ENCODE results near the gene RPTOR.
"Not testable (repeated sequence)": the region's sequence is repeated elsewhere in the genome, so short reads cannot be mapped to it uniquely, and the experiment has no call there.

The RPTOR gene

DNA sequence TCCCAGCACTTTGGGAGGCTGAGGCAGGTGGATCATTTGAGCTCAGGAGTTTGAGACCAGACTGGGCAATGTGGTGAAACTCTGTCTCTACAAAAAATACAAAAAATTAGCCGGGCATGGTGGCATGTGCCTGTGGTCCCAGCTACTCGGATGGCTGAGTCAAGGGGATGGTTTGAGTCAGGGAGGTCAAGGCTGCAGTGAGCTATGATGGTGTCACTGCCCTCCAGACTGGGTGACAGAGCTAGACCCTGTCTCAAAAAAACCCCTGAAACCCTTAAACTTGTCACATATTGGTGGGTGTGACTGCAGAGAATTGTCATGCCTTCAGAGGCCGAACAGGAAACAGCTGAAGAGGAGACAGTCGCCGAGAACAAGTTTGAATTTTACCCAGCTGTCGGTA lies 13.4 kb downstream of the RPTOR start:
- no peak for DNase-seq

DNA sequence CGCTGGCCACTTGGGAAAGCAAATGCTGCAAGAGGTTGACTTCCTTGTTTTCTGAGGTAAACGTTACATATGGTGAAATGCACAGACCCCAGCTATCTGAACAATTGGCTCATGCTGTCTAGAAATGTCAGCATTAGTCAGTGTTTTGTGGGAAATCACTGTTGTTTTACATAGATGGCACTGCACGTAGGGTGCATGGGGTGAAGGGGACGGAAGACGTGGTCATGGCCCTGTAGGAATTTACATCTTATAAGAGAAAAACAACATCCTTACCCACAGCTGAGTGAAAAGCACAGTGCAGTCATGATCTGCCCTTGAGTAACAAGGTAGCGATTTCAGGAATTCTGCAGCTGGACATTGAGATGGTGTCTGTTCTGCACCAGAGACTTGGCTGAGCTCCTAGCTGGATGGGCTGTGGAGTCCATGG lies 15.2 kb downstream of the RPTOR start:
- peak in 1 of 2 experiments; percentile 9 for DNase-seq

DNA sequence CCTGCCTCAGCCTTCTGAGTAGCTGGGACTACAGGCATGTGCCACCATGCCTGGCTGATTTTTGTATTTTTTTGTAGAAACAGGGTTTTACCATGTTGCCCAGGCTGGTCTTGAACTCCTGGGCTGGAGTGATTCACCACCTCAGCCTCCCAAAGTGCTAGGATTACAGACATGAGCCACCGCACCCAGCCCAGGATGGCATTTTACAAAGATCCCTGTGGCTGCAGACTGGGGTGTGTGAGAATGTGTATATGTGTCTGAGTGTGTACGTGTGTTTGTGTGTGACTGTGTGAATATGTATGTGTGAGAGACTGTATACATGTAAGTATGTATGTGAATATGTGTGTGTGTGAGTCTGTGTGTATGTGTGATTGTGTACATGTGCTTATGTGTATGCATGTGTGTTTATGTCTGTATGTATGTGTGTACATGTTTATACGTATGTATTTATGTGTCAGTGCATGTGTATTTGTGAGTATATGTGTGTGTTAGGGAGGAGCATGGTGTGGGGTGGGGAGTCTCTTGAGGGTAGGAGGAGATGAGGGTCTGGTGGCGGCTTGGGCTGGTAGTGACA lies 17.0 kb downstream of the RPTOR start:
- DNase-seq, result no peak

DNA sequence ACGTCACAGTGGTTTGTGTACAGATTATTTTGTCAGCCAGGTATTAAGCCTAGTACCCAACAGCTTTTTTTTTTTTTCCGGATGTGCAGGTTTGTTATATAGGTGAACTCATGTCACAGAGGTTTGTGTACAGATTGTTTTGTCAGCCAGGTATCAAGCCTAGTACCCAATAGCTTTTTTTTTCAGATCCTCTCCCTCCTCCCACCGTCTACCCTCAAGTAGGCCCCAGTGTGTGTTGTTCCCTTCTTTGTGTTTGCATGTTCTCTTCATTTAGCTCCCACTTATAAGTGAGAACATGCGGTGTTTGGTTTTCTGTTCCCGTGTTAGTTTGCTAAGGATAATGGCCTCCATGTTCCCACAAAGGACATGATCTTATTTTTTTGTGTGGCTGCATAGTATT lies 19.9 kb downstream of the RPTOR start:
- DNase-seq, result no peak

DNA sequence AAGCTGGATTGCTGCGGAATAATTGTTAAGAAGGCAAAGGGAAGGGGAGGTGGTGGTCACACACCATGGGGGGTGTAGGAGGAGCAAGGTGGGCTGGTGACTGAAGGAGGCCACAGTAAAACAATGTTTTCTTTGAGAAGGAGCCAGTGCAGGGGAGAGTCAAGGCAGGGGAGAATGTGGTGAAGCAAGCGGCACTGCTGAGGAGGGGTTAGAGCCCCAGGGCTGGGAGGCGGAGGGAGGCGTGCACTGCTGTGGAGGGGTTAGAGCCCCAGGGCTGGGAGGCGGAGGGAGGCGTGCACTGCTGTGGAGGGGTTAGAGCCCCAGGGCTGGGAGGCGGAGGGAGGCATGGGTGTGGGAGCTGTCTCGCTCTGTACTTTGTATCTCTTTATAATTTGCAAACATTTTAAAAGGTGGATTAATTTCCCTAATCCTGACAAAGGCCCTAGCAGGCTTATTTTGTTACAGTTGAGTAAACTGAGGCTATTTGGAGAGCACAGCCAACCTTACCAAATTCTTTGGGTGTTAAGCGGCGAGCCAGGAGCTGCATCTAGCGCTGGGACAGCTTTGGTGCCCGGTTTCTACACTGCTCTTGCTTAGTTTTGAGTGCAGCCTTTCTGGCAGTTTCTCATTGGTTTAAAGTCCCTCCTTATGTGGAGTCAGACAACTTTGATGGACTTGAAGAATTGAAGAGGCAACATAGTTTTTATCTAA lies 20.9 kb downstream of the RPTOR start:
- no peak for DNase-seq

DNA sequence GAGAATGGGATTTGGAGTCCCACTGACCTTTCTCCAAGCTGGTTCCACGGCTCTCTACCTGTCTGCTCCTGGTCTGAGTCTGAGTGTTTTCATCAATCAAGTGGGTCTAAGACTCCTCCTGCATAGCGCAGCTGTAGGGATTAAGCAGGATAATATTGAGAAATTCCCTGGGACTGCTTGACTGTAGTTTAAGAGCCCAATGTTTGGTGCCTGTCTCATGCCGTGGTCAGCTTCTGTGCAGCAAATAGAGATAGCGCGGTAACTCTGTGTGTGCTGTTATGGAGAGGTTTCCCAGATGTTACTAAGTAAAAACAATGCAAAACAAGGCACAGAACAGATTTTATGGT lies 21.4 kb downstream of the RPTOR start:
- DNase-seq, result no peak

DNA sequence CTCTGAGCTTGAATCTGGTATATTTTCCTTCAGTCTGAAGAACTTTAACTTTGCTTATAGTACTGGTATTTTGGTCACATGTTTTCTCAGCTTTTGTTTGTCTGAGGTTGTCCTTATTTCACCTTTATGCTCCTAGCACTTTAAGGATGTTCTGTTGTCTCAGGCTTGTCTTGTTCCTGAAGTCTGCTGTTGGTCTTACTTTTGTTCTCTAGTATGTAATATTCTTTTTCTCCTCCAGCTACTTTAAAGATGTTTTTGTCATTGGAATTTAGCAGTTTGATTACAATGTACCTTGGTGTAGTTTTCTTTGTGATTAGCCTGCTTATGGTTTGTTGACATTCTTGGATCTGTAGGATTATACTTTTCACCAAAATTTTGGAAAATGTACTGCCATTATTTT lies 23.6 kb downstream of the RPTOR start:
- no peak for DNase-seq

DNA sequence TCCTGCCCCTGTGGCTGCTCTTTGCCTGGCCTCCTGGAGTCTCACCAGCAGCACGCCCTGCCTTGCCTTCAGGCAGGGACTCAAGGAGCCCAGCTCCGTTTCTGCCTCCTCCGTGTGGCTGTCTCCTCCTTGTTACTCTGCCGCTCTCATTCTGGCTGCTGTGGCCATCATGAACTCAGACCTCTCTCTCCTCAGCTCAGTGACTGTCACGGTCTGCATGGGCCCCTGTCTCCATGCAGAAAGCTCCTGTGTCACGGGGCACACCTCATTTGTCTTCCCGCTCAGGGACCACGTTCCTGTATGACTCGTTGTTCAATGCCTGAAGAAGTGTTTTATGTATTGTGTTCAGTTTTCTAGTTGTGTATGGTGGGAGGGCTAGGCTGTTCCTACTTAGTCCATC lies 25.3 kb downstream of the RPTOR start:
- no peak for DNase-seq

DNA sequence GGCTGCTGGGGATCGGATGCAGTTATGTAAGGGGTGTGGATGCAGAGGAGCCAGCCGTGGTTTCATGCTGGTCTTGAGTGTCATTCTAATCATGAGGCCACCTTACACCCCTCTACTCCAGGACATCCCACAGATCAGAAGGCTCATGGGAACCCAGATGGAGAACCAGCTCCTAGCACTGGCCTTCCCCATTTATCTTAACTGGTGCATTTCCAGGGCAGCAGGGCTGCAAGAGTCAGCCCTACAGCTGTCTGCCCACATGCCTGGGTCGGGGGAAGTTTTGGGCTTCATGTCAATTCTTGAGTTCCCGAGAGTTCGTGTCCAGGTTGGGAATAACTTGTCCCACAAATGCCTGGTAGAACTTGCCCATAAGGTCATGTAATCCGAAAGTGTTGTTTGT lies 29.1 kb downstream of the RPTOR start:
- DNase-seq, result peak in 1 of 2 experiments; percentile 30

DNA sequence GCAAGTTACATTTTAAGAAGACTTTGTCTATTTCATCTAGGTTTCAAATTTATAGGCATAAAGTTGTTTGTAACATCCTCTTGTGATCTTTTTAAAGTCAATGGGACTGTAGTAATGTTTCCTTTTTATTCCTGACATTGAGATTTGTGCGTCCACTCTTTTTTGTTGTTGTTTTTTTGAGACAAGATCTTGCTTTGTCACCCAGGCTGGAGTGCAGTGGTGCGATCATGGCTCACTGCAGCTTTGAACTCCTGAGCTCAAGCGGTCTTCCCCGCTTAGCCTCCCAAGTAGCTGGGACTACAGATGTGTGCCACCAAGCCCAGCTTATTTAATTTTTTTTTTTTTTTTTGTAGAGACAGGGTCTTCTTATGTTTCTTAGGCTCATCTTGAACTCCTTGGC lies 29.9 kb downstream of the RPTOR start:
- no peak for DNase-seq

DNA sequence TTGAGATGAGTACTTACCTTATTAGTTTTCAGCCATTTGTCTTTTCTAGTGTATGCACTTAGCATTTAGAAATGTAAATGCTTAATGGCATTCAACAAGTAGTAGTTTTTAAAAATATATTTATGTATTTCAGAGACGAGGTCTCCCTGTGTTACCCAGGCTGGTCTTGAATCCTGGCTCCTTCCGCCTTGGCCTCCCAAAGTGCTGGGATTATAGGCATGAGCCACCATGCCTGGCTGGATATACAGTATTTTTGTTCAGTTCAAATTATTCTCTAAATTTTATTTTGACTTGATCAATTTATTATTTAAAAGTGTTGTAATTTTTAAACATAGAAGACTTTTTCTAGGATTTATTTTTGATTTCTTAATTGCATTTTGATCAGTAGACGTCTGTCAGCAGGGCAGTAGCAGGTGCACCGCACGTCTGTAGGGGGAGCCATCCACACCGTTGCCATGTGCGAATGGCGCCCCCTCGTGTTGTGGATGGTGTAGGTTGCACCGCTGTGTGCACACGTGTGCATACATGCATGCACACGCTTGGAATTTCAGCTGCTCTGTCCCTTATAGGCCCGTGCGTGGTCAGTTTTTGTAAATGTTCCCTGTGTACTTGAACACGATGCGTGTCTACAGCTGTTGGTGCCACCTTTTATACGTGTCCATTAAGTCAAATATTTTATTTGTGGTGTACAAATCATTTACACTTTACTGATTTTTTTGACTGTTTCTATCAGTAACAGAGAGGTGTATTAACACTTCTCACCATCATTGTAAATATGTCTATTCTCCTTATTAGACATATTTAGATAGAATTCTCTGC lies 30.6 kb downstream of the RPTOR start:
- peak; percentile 95 to 97 for DNase-seq

DNA sequence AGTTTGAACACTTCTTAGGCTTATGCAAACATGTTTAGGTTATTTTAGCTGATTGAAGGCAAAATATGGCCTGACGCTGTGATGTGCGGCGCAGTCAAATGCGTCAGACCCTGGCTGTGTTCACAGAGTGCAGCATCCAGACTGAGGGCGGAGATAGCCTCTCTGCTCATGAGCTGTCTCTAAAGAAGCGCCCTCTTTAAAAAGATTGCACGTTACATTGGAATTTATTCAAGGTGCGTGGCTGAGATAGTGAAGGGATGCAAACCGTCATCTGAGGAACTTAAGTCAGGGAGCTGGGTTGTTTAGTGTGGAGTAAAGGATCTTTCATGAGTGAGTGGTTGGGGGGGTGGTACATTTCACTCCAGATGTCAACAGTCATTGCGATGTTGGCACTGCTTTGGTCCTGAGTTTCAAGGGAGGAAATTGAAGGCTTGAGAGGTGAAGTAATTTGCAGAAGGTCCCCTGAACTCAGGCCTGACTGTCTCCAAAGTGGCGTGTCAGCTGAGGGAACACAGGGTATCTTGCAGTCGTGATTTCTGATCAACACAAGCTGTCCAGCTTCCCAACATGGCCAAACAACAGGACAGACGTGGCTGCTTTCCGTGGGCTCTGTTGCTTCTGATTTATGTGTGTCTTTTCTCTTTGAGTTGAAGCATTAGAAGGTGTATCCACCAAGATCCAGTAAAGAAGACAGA lies 33.4 kb downstream of the RPTOR start:
- no peak for DNase-seq

DNA sequence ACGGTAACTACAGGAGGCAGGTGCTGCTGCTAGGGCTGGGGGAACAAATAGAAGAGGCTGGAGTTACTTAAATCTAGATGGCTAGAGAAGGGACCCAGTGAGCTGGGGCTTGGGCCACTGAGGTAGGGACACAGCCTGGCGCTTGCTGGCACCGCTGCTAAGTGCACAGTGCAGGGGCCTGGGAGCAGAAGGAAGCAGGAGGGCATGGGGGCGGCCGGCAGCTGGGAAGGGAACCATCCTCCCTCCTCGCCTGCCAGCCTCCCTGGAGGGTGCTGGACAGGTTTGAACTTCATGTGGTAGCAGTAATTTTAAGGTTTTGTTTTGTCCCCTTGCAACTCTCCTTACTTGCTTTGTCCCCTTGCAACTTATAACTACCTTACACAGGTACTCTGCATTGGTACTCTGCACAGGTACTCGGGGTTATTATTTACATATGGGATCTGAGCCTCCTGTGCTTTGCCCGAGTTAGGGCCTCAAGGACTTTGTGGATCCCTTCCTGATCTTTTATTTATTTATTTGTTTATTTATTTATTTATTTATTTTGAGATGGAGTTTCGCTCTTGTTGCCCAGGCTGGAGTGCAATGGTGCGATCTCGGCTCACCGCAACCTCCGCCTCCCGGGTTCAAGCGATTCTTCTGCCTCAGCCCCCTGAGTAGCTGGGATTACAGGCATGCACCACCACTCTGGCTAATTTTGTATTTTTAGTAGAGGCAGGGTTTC lies 34.2 kb downstream of the RPTOR start:
- DNase-seq, result not testable (repeated sequence)

DNA sequence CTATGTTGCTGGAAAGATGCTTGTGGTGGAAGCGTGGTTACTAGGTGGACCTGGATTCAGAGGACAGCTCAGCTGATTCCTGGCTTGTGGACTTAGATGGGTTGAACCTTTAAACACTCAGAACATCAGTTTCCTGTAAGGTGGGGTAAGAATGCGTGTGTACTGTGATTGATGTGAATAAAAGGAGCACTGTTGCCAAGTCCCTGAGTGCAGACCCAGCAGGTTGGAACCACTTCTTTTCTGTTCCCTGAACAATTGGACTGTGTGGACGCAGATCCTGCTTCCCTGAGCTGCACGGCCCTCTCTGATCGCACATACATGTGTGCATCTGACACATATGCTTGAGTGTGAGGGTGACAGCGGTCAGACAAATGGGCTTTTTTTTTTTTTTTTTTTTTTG lies 37.5 kb downstream of the RPTOR start:
- DNase-seq, result no peak

DNA sequence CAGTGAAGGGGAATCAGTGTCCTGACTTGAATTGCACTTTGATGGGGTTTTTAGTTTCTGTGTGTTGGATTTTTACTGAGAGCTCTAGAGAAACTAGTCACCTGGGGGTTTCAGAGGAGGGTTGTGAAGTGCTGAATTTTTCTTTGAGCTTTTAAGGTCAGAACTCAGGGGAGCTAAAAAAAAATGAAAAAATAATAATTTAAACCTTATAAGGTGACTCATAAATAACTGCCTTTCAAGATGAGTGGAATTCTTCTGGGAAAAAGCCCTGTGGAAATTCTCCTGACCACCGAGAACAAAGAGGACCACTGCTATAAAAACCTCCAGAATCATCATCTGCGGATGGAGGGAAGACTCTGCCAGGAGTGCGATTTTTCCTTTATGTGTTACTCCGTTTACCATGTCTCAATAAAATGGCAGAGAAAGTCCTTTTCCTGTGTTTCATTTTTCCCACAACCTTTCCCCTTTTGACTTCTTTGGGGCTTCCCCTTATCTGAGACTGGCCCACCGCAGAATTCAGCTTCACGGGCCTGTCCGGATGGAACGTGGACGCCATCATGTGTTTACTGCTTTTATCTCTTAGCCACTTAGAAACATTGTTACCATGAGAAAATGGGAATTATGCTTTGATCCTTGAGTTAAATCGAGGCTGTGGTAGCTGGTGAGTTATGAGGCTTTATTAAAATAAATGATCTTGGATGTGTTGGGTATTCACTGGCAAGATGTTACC lies 39.7 kb downstream of the RPTOR start:
- DNase-seq, result no peak

DNA sequence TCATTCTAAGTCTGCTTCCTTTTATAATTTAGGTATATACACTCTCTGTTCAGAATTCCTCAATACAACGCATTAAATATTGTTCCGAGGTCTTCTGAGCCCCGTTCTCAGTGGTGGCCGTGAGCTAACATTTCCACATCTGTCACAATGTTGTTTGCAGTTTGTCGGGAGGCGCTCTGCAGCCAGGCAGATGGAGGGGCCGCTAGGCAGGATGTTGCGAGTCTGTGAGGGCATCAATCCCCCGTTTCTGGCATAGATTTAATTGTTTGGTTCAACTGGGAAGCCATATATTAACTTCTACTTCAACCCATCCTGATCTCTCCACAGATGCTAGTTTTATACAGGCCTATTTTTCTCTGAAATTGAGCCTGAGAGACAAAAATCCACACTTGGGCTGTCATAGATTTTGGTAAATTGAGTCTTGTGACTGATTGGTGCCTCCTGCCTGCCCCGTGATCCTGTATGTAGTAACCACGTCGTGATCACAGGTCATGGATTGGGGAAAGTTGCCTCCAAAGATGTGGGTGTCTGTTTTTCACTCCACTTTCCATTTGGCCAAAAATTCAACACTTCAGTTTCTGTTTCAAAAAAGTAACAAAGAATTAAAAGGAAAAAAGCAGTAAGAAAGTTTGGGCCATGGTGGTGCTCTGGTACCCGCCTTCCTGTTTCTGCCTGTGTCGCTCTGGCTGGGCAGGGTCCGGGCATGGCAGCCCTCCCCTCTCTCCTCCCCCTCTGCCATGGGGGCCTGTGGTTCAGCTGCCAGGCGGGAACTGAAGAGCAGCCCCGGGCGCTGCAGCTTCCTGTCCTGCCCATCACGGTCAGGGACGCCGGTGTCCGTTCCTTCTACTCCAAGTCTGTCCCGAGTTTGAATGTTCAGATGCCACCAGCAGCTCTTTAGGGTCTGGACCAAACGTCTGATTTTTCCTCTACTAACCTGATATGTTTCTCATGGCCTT lies 41.5 kb downstream of the RPTOR start:
- DNase-seq, result peak; percentile 90 to 92

DNA sequence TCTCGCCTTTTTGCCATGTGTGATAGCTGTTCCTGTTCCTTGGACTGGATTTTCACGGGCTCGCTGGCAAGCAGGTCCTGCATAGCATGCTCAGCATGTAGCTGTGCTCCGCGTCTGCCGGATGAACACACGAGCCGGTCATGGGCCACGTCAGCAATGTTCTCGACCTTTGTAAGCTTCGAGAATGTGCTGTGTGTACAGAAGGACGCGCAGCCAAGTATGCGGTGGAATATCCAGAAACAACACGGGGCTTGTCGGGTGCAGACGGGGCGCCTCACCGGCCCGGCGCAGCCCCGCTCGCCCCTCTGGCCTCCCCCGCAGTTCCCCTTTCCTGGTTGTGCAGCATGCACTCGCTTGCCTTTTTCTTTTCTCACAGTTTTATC lies 42.2 kb downstream of the RPTOR start:
- peak; percentile 92 to 95 for DNase-seq

DNA sequence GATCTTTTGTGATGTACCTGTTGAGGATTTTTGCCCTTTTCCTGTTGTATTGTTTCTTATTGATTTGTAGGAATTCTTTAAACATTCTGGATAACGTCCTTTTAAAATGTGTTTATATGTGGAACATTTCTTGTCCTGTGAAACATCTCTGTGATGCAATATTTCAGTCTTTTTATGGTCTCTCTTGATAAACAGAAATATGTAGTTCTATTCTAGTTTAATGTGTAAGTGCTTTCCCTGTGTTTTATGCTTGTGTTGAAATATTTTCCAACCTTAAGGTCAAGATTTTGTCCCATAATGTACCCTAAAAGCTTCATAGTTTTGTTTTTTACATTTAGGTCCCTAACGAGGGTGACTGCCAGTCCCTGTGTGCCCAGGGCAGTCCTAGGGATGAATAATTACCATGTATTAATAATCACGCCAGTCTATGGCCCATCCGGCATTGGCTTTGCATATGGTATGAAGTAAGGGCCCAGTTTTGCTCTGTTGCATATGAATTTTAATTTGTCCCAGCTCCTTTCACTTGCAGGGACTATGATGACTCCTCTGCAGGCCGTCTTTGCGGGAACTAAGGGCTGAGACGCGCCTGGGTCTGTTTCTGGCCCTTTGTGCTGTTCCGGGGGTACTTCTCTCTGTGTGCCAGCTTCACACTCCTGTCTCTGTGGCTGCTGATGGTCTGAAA lies 44.2 kb downstream of the RPTOR start:
- DNase-seq, result no peak

DNA sequence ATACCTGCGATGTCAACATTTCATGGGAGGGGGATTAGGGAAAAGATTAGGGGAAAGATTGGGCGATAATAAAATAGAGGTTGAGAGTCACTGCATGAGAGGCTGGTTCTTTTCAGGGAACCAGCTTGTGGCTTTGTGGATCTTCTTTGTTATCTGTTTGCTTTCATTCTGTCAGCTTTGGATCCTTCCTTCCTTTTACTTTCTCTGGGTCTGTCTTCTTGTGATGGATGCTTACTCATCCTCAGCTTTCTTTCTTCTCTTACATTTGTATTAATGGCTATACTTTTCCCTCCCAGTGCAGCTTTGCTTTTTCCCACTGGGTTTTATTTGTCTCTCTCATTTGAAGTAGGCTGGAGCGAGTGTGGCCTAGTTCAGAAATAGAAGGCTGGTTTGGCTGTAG lies 47.1 kb downstream of the RPTOR start:
- no peak for DNase-seq

DNA sequence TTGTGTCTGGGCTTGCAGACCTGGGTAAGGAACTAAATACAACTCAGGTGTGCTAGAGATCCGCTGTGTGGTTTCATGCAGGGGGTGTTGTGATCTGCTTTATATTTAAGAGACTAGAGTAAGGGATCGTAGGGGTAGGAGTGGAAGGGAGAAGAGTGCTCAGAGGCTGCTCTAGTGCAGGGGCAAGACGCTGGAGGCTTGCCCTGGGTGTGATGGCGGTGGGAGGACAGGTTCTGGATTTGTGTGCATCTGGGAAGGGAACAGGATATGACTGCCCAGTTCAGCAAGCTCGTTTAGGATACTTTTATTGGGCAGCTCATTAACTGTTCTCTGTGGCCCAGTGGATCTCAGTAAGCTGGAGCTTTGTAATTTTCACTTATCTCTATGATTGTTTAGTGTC lies 47.6 kb downstream of the RPTOR start:
- DNase-seq, result no peak

Measured in Kasumi-1 (cell line).